ENCODE data around the gene NINL.

GRCh38 chr20:25537890-25538289 is 47.4 kb downstream of the NINL start:
- TF ChIP-seq POLR2A (IDR thresholded peaks at IDR 0.05) (no peak), CTCF (IDR thresholded peaks at IDR 0.05) (no peak)
